Breast epithelium (tissue), 4 donors: ENCODE measurements around the gene PPP2R3B. TPM values are rescaled to one million over a fixed set of nuclear protein-coding genes. Genes with fewer than 3 reads are reported as not detected.

ENCODE experiments used
- DNase-seq, 2 donors: peaks; one replicate each; pipeline ENCODE4 v3.0.0-alpha.2; 2019; ENCODE audit warnings: low spot score in 2 of 2
- H3K27ac ChIP-seq, 2 donors: fragments of 200-600 bp; sonication (generic) in 1 of 2; one replicate each; pipeline ENCODE4 v1.5.1; 2016 to 2019; ENCODE audit warnings: mild to moderate bottlenecking in 1 of 2
- H3K27me3 ChIP-seq, 2 donors: fragments of 200-600 bp; sonication (generic) in 1 of 2; one replicate each; pipeline versions ENCODE4 v1.5.1 to v1.6.0; 2017 to 2019; ENCODE audit warnings: control low read depth in 1 of 2, mild to moderate bottlenecking in 1 of 2
- H3K36me3 ChIP-seq: fragments of 200-600 bp; one replicate; pipeline ENCODE4 v1.5.1; 2019
- H3K4me1 ChIP-seq, 2 donors: fragments of 200-600 bp; sonication (generic); one replicate each; pipeline ENCODE4 v1.5.1; 2016 to 2019; ENCODE audit warnings: control low read depth in 1 of 2
- H3K4me3 ChIP-seq, 3 donors: fragments of 200-600 bp; sonication (generic); 1 replicate in 2 of 3; 2 replicates in 1 of 3; pipeline ENCODE4 v1.5.1; 2016 to 2019; ENCODE audit warnings: mild to moderate bottlenecking in 3 of 3, moderate library complexity in 2 of 3
- H3K9me3 ChIP-seq, 2 donors: fragments of 200-600 bp; sonication (generic) in 1 of 2; one replicate each; pipeline ENCODE4 v1.5.1; 2016 to 2019; ENCODE audit warnings: control low read depth in 1 of 2
- POLR2A ChIP-seq: fragments of 450-650 bp; IDR thresholded peaks from one replicate; pipeline ENCODE4 v1.6.1; 2016; ENCODE audit warnings: antibody characterized with exemption, mild to moderate bottlenecking, moderate library complexity
- POLR2AphosphoS5 ChIP-seq, 3 donors: sonication (generic); formaldehyde crosslinking; IDR thresholded peaks; one replicate each; pipeline ENCODE4 v1.6.1; 2017; ENCODE audit warnings: antibody characterized with exemption in 3 of 3
- intact Hi-C: fragments of 100-400 bp; cut with DNase I; formaldehyde crosslinking; loops from one replicate; pipeline ENCODE4 v1.15.1; 2023; ENCODE audit warnings: low total_unique reads
- total RNA-seq, 3 donors: library from RNA; depleted of rRNA; stranded (reverse); fragments of >200 nt; gene quantifications; one replicate each; pipeline ENCODE4 v1.1.0, GENCODE V29; 2016
- TF ChIP-seq, protein P1 (sequence below), 3 donors: fragments of 450-650 bp; IDR thresholded peaks; one replicate each; pipeline ENCODE4 v1.5.1; 2016 to 2017; ENCODE audit warnings: antibody characterized with exemption in 3 of 3, mild to moderate bottlenecking in 3 of 3, moderate library complexity in 3 of 3

PPP2R3B gene
- total RNA-seq, 3 donors from 2014 or later: 10.4 to 23.3 (median 23.1) TPM

DNA sequence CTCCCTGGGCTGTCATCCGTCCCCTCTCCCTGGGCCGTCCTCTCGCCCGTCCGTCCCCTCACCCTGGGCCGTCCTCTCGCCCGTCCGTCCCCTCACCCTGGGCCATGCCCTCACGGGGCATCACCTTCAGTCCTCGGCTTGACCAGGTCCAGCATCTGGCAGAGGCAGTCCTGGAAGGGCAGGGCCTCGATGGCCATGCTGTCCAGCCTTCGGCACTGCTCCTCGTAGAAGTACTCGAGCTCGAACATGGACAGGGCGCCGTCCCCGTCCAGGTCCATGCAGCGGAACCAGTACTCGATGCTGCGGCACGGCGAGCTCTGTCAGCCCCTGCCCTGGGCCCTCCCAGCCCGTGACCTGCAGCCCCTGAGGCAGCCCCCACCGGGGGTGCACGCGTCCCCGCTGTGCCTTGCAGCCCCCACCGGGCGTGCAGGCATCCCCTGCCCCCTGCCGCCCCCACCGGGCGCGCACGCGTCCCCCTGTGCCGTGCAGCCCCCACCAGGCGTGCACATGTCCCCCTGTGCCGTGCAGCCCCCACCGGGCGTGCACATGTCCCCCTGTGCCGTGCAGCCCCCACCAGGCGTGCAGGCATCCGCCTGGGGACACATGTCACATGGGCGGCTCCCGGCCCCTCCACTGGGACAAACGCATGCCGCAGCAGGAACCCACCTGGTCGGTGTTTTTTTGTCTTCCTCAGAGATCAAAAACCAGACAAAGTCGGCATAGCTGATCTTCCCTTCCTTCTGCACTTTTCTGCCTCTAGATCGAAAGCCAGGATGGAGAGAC lies 45.9 kb downstream of the PPP2R3B start:
- no peaks in the 10 kb centered on the region for H3K36me3 ChIP-seq
- no peaks in the 10 kb centered on the region for H3K9me3 ChIP-seq
- DNase-seq: no peak
- no peak overlapping the region for H3K4me3 ChIP-seq
- intact Hi-C loops: no loop called here
- TF ChIP-seq POLR2A (no peak), POLR2AphosphoS5 (IDR thresholded peaks at IDR 0.05) (no peak)
- TF ChIP-seq, protein P1, sequence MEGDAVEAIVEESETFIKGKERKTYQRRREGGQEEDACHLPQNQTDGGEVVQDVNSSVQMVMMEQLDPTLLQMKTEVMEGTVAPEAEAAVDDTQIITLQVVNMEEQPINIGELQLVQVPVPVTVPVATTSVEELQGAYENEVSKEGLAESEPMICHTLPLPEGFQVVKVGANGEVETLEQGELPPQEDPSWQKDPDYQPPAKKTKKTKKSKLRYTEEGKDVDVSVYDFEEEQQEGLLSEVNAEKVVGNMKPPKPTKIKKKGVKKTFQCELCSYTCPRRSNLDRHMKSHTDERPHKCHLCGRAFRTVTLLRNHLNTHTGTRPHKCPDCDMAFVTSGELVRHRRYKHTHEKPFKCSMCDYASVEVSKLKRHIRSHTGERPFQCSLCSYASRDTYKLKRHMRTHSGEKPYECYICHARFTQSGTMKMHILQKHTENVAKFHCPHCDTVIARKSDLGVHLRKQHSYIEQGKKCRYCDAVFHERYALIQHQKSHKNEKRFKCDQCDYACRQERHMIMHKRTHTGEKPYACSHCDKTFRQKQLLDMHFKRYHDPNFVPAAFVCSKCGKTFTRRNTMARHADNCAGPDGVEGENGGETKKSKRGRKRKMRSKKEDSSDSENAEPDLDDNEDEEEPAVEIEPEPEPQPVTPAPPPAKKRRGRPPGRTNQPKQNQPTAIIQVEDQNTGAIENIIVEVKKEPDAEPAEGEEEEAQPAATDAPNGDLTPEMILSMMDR (IDR thresholded peaks at IDR 0.05): no peak
- no peaks in the 10 kb centered on the region for H3K27me3 ChIP-seq
- no peaks in the 10 kb centered on the region for H3K4me1 ChIP-seq
- H3K27ac ChIP-seq: no peak overlapping the region

DNA sequence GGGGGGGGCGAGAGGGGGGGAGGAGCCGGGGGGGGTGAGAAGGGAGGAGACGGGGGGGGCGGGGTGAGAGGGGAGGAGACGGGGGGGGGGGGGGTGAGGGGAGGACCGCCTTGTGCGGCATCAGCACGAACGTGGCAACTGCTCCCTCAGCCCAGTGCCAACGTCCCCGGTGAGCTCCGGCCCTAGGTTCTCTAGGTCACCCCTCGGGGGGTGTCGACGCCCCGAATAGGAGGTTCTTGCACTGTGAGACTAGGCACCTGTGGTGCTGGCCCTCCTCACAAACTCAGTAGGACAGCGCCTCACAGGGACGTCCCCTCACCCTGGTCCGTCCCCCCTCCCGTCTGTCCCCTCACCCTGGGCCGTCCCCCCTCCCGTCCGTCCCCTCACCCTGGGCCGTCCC lies 46.6 kb downstream of the PPP2R3B start:
- H3K4me1 ChIP-seq: no peaks in the 10 kb centered on the region
- intact Hi-C loops: no loop called here
- no peak for TF ChIP-seq POLR2A
- no peak for TF ChIP-seq POLR2AphosphoS5 (IDR thresholded peaks at IDR 0.05)
- TF ChIP-seq, protein P1 (IDR thresholded peaks at IDR 0.05): no peak
- no peaks in the 10 kb centered on the region for H3K9me3 ChIP-seq
- no peak overlapping the region for H3K4me3 ChIP-seq
- no peaks in the 10 kb centered on the region for H3K27me3 ChIP-seq
- H3K36me3 ChIP-seq: no peaks in the 10 kb centered on the region
- no peak for DNase-seq
- no peak overlapping the region for H3K27ac ChIP-seq

DNA sequence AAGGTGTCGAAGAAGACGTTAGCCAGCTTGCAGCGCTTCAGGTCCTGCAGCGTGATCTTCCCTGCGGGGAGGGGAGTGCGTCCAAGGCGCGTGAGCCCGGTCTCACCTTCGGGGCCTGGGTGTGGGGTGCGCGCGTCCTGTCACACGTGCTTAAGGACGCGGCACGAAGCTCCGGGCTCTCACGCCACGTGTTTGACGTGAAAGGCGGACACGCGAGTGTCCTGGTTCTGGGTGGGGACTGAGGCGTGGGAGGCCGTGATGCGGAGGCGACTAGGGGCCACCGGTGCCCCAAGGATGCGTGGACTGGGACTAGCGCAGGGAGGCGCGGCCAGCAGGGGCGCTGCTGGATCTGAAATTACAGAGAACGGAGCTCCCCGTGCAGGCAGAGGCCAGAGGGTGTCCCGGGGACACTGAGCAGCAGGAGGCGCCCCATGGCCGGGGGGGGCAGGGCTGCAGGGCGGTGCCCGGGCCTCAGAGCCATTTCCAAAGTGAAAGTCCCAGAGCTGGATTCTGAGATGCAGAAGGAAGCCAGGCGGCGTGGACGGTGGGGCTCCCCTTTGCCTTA lies 47.8 kb downstream of the PPP2R3B start:
- intact Hi-C loops: no loop called here

DNA sequence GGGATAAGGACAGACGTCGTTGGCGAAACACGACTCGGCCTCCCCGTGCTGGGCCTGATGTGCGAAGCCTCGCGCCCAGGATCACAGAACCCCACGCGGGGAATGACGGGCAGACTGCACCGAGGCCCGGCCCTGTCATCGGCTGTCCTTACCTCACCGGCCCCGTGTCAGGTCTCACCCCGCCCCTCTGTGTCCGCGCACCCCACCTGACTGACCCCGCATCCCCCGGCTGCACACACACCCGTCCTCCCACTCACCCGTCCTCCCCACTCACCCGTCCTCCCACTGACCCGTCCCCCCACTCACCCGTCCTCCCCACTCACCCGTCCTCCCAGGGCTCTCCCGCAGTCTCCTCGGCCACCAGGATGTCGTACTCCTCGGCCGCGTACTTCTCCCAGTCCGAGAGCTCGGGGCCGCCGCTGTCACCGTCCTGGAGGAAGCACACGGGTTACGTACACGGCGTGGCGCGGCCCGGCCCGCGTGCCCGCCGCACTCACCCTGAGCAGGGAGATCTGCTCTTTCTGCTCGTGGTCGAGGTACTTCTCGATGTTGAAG lies 48.3 kb downstream of the PPP2R3B start:
- Histone ChIP-seq H3K27ac (no peak overlapping the region), H3K36me3 (no peaks in the 10 kb centered on the region), H3K4me1 (no peaks in the 10 kb centered on the region), H3K9me3 (no peaks in the 10 kb centered on the region), H3K27me3 (no peaks in the 10 kb centered on the region), H3K4me3 (no peak overlapping the region)
- intact Hi-C loops: no loop called here
- no peak for DNase-seq
- TF ChIP-seq POLR2A (no peak), POLR2AphosphoS5 (IDR thresholded peaks at IDR 0.05) (no peak)
- TF ChIP-seq, protein P1 (IDR thresholded peaks at IDR 0.05): no peak

More for the DNA sequence above, 47.8 kb downstream of the PPP2R3B start:
- no peak for TF ChIP-seq POLR2AphosphoS5 (IDR thresholded peaks at IDR 0.05)
- no peak for TF ChIP-seq POLR2A
- TF ChIP-seq, protein P1 (IDR thresholded peaks at IDR 0.05): no peak
- Histone ChIP-seq H3K4me3 (no peak overlapping the region), H3K4me1 (no peaks in the 10 kb centered on the region), H3K9me3 (no peaks in the 10 kb centered on the region), H3K27ac (no peak overlapping the region), H3K27me3 (no peaks in the 10 kb centered on the region), H3K36me3 (no peaks in the 10 kb centered on the region)
- no peak for DNase-seq

DNA sequence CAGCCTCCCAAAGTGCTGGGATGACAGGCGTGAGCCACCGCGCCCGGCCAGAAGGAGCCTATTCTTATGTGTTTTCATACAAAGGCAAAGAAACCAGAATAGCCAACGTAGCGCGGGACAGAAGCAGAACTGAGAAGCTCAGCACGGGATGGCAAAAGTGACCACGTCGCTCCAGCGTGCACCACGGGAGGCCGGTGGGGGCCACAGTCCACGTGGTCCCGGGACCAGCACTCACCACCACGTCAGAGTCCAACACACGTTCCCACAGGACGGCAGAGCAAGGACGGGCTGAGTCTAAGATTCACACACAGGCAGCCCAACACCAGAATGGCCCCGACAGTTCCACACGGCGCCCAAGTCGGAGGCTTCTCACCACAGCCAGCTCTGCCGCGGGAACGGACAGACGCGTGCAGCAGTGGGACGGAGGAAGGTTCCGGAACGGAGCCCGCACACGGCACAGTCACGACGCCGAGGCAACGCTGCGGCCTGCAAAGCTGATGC lies 49.3 kb downstream of the PPP2R3B start:
- TF ChIP-seq POLR2AphosphoS5 (IDR thresholded peaks at IDR 0.05) (no peak), POLR2A (no peak)
- TF ChIP-seq, protein P1 (IDR thresholded peaks at IDR 0.05): no peak
- no peaks in the 10 kb centered on the region for H3K36me3 ChIP-seq
- intact Hi-C loops: no loop called here
- H3K27ac ChIP-seq: no peak overlapping the region
- no peaks in the 10 kb centered on the region for H3K9me3 ChIP-seq
- no peak overlapping the region for H3K4me3 ChIP-seq
- no peaks in the 10 kb centered on the region for H3K27me3 ChIP-seq
- DNase-seq: no peak
- no peaks in the 10 kb centered on the region for H3K4me1 ChIP-seq
